SU-DHL-6 (cell line): ENCODE measurements around the gene RILPL2.

ENCODE experiments used
- CTCF ChIP-seq: fragments of 200-600 bp; sonication (generic); IDR thresholded peaks from one replicate; pipeline ENCODE4 v1.5.1; 2017; ENCODE audit warnings: antibody characterized with exemption, mild to moderate bottlenecking, low read length, moderate library complexity; ENCODE audit not compliant: insufficient read depth, poor library complexity, severe bottlenecking
- EZH2phosphoT487 ChIP-seq: fragments of 200-600 bp; sonication (generic), shearing (Covaris generic); conservative IDR thresholded peaks from 2 replicates; pipeline ENCODE4 v1.6.1; 2018; ENCODE audit warnings: mild to moderate bottlenecking, antibody characterized with exemption, low read length, moderate library complexity, mixed read lengths

- TF ChIP-seq CTCF, result no peak
- TF ChIP-seq EZH2phosphoT487, result no peak
Observed at GRCh38 chr12:123384318-123384993, 52.0 kb downstream of the RILPL2 start.
